GM18505 (cell line): ENCODE measurements around the gene KCNMB3.
"Not testable (repeated sequence)": the region's sequence is repeated elsewhere in the genome, so short reads cannot be mapped to it uniquely, and the experiment has no call there.

Experiments
- ATAC-seq: cut with Tn5 transposase; IDR thresholded peaks from one replicate; pipeline ENCODE4 v1.9.1; 2021; ENCODE audit not compliant: unreplicated experiment
- POLR2A ChIP-seq: IDR thresholded peaks from 4 replicates; pipeline ENCODE4 v1.6.1; 2011; ENCODE audit warnings: borderline replicate concordance; ENCODE audit not compliant: insufficient read depth, insufficient read length; ENCODE audit errors: extremely low read depth

Gene KCNMB3

DNA sequence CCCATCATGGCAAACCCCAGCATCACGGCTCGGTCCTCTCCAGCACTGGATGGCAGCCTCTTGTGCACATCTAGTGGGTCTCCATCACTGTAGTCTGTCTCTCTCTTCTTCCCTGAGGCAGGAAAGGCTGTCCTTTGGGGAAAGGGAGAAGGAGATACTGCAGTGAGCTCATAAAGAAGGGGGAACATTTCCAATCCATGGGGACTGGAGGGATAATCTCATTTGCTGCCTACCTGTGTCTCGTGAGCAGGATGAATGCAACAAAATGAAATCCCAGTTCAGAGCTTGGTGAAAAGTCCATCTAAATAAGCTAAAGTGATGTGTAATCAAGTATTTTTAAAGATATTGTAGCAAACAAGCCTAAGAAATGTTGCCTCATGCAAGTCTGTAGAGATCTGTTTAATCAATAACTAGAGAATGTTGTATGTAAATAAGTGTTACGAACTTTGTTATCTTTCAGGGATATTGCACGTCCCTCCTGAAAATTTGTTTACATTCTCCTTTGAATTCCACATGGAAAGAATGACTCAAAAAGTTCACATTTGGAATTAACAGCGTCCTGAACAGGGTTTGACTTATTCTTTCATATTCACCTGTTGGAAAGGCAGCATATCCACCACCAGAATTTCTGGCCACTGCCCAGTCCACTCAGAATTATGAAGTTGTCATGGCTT, at the start of gene KCNMB3:
KCNMB3 (minus strand) TSS at position 312 of the 674 bp plus-strand sequence; CDS start at position 188, 124 bp downstream.
- TF ChIP-seq POLR2A, result no peak

GRCh38 chr3:179299999-179300613, 49.2 kb upstream of the KCNMB3 start:
- peak; percentile 61 for ATAC-seq

More for the DNA sequence above, at the start of gene KCNMB3:
- no peak for ATAC-seq

DNA sequence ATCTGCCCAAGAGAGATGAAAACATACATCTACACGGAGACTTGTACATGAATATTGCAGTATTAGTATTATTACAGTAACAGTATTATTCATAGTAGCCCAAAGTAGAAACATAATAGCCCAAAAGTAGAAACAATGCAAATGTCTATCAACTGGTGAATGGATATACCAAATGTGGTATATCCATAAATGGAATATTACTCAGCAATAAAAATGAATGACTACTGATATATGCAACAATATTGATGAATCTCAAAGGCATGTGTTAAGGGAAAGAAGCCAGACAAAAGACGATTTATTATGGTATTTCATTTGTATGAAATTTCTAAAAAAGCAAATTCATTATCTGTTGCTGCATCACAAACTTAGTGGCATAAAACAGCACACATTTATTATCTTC, 48.4 kb upstream of the KCNMB3 start:
- ATAC-seq, result no peak
- TF ChIP-seq POLR2A, result no peak

More at GRCh38 chr3:179299999-179300613, 49.2 kb upstream of the KCNMB3 start:
- TF ChIP-seq POLR2A, result no peak

- no peak for ATAC-seq
- TF ChIP-seq POLR2A, result no peak
These were observed 47.2 kb upstream of the KCNMB3 start for GRCh38 chr3:179297971-179298725.

DNA sequence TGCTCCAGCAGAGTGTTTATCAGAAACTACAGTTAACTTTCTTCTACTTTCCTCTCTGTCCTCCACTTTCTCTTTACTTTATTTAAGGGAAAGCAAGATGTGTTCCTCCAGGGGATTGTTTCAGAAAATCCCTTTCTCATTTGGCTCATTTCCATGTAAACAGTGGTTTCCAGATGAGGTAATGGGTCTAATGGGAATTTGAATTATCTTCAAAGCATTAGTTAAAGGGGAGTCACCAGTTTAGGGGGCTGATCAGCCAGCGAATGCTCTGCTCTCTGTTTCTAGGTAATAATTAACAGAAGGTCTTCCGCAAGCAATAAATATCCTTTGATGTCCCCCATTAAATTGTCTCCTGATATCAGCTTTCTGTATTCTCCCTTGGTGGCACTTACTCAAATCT, 41.5 kb upstream of the KCNMB3 start:
- no peak for ATAC-seq
- no peak for TF ChIP-seq POLR2A

DNA sequence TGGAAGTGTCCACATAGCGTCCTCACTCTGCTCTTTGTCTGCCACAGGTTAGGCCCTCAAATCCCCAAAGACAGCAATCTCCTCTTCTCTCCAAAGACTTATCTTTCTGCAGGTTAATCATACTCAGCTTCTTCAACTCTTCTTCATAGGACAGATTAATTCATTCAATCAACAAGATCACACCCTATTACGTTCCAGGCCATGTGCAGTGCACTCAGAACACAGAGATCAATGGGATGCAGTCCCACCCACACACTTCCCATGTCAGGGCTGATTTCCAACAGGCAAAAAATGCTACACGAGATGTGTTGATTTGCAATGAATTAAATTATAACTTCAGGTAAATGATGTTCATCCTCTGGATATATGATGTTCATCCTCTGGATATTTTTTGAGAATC, 38.4 kb upstream of the KCNMB3 start:
- TF ChIP-seq POLR2A, result no peak
- ATAC-seq, result no peak

- no peak for ATAC-seq
- no peak for TF ChIP-seq POLR2A
These were observed 37.9 kb upstream of the KCNMB3 start for GRCh38 chr3:179288845-179289244.

GRCh38 chr3:179286331-179286730, 35.4 kb upstream of the KCNMB3 start:
- ATAC-seq, result no peak
- TF ChIP-seq POLR2A, result no peak

DNA sequence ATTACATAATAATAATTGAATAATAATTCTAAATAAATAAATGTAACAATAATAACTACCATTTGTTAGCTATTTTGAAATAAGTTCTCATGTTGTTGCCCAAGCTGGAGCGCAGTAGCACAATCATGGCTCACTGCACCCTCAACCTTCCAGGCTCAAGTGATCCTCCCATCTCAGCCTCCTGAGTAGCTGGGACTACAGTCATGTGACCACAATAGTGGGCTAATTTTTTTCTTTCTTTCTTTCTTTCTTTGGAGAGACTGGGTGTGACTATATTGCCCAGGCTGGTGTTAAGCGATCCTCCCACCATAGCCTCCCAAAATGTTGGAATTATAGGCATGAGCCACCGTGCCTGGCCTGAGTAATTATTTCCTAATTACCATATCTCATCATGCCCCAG, 30.9 kb upstream of the KCNMB3 start:
- no peak for ATAC-seq
- no peak for TF ChIP-seq POLR2A

DNA sequence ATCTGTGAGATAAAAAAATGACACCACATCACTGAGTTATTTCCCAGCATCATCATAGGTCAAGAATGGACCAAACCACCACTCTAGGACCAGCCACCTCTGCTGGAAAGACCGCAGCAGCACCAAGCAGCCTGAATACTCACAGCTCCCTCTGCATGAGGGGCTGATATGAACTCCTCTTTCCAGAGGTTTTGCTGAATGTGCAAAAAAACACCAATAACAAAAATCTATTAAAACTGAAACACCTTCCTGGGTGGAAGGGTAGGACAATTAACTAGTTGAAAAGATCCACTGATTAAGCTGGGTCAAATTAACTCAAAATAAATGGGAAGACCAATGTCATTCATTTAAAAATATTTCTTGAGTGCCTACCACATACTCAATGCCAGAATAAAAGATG, 28.9 kb upstream of the KCNMB3 start:
- no peak for TF ChIP-seq POLR2A
- ATAC-seq, result no peak

DNA sequence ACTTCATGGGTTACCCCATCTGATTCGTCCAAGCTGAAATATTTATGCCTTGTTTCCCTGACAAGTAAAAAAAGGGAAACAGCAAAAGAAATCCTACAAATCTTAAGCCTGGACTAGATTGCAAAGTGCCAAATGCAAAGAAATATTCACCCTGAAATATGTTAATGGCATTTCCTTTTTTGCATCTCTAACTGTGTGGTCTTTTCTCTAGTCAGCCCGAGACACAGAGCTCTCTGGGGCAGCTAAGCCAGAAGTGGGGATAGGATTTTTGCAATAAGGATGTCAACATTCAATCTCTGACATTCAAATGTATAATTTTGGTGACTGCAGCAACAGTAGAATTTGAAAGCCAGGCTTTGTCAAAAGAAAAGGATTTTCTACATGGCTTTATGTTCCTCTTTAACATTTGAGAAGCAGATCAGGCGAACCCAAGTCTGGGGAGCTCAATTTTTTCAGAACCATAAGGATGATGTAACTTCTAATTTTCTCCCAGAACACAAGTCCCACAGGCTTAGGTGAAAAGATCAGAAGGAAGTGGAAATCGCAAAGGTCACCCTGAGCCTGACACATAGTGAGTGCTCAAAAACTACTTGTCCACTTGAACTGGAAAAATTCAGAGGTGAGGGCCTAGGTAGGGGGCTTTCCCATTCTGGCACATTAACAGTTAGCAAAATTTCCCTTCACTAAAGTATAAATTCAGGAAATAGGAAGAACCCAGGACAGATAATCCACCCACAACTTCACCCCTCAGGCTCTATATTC, 28.2 kb upstream of the KCNMB3 start:
- ATAC-seq, result no peak
- TF ChIP-seq POLR2A, result no peak

DNA sequence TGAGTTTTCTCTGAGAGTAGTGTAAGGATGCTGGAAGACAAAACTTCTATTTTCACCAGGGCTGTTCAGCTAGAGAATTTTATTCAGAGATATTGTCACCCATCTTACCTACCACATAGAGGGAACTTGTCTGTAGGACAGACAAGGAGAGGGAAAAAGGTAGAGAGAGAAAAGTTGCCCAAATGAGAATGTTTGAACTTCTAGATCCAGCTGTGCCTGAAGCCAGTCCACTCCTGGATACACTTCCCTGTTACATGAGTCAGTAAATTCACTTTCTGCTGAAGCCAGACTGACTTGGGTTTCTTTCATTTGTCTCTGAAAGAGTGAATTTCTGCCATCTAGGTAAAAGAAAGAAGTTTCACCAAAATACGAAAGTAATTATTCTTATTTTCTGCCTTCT, 27.2 kb upstream of the KCNMB3 start:
- no peak for ATAC-seq
- no peak for TF ChIP-seq POLR2A

DNA sequence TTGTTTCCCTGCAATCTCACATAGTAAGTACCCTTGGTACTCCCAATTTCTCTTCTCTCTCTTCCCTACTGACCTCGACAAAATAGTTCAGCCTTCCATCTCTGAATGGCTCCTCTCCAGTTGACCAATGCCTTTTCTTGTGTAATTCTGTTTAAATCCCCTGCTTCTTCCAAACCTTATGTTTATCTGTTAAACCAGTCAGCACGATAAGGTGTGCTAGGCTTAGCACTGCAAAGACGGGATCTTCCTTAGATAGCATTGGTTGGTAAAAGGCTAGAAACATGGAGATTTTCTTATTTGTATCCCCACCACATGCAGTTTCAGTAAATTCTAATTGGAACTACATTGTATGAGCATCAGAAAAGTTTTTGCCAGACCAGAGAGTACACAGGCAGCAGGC, 25.8 kb upstream of the KCNMB3 start:
- TF ChIP-seq POLR2A, result no peak
- ATAC-seq, result no peak

DNA sequence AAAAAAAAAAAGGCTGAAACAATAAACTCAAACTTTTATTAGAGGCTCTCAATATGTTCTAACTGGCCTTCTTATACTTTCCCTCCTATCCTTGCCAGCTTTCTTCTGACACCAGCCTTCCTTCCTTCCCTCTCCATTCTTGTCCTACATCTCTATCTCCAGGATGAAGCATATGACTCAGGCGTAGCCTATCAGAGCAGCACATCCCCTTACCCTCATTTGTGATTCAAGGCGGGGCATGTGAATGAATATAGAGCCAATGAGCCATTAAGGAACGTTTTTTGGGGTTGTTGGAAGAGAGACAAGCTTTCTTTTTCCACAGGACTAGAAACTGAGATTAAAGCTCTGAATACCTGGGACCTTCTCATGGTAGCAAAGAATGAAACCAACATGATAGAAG, 25.1 kb upstream of the KCNMB3 start:
- no peak for ATAC-seq
- no peak for TF ChIP-seq POLR2A

- not testable (repeated sequence) for ATAC-seq
These were observed 23.5 kb upstream of the KCNMB3 start for GRCh38 chr3:179274434-179274833.
